Keratinocyte (primary cell): ENCODE measurements around the gene ERG. TPM values are rescaled to one million over a fixed set of nuclear protein-coding genes. Genes with fewer than 3 reads are reported as not detected.
A peak's percentile ranks its signal among the peaks of the same experiment; 100 is the strongest.

ENCODE experiments used
- DNase-seq: peaks from one replicate; pipeline ENCODE4 v3.0.0-alpha.2; 2011; ENCODE audit warnings: low read depth, missing footprints, low spot score
- FAIRE-seq: peaks from 2 replicates; lab custom pipeline; 2011; peaks lifted over from hg19 to GRCh38; lab: Jason Lieb, UNC
- H2AFZ ChIP-seq: 2 replicates; pipeline ENCODE4 v1.6.0; 2012; ENCODE audit warnings: low read length, control low read depth, inconsistent platforms; ENCODE audit not compliant: control insufficient read depth
- H3K27ac ChIP-seq: 2 replicates; pipeline ENCODE4 v1.5.1; 2011; ENCODE audit warnings: low read length; ENCODE audit not compliant: control insufficient read depth, insufficient read depth
- H3K27me3 ChIP-seq: 3 replicates; pipeline ENCODE4 v1.6.0; 2011; ENCODE audit warnings: low read length; ENCODE audit not compliant: control insufficient read depth, insufficient read depth; ENCODE audit errors: extremely low read depth
- H3K36me3 ChIP-seq, 2 experiments: 2 replicates in 1 of 2; 3 replicates in 1 of 2; pipeline ENCODE4 v1.5.1; 2011; ENCODE audit warnings: low read length in 2 of 2, mild to moderate bottlenecking in 1 of 2; ENCODE audit not compliant: control insufficient read depth in 2 of 2, insufficient read depth in 2 of 2; ENCODE audit errors: extremely low read depth in 1 of 2
- H3K4me1 ChIP-seq: 3 replicates; pipeline ENCODE4 v1.5.1; 2011; ENCODE audit warnings: low read length; ENCODE audit not compliant: control insufficient read depth, insufficient read depth; ENCODE audit errors: extremely low read depth
- H3K4me2 ChIP-seq: 3 replicates; pipeline ENCODE4 v1.6.0; 2011; ENCODE audit warnings: low read depth, low read length; ENCODE audit not compliant: control insufficient read depth, insufficient read depth; ENCODE audit errors: extremely low read depth
- H3K4me3 ChIP-seq, 3 experiments: fragments of 200-600 bp in 1 of 3; sonication (generic) in 1 of 3; 2 replicates in 2 of 3; 3 replicates in 1 of 3; pipeline ENCODE4 v1.5.1; 2011 to 2016; ENCODE audit warnings: low read length in 3 of 3, mild to moderate bottlenecking in 3 of 3, control low read depth in 2 of 3, inconsistent platforms in 1 of 3, low read depth in 1 of 3, mixed read lengths in 1 of 3, mixed run types in 1 of 3, moderate library complexity in 1 of 3; ENCODE audit not compliant: control insufficient read depth in 2 of 3, insufficient read depth in 2 of 3; ENCODE audit errors: extremely low read depth in 1 of 3
- H3K79me2 ChIP-seq: 2 replicates; pipeline ENCODE4 v1.6.0; 2012; ENCODE audit warnings: low read length; ENCODE audit not compliant: control insufficient read depth, insufficient read depth
- H3K9ac ChIP-seq: 3 replicates; pipeline ENCODE4 v1.6.0; 2011; ENCODE audit warnings: low read length; ENCODE audit not compliant: control insufficient read depth, insufficient read depth; ENCODE audit errors: extremely low read depth
- H3K9me1 ChIP-seq: 3 replicates; pipeline ENCODE4 v1.6.0; 2011; ENCODE audit warnings: low read length; ENCODE audit not compliant: control insufficient read depth, insufficient read depth; ENCODE audit errors: extremely low read depth
- H3K9me3 ChIP-seq: 2 replicates; pipeline ENCODE4 v1.5.1; 2012; ENCODE audit warnings: low read depth, low read length; ENCODE audit not compliant: control insufficient read depth
- H4K20me1 ChIP-seq: 3 replicates; pipeline ENCODE4 v1.6.0; 2011; ENCODE audit warnings: low read length; ENCODE audit not compliant: control insufficient read depth, insufficient read depth; ENCODE audit errors: extremely low read depth
- CTCF ChIP-seq, 3 experiments: IDR thresholded peaks in 1 of 3; conservative IDR thresholded peaks in 1 of 3; optimal IDR thresholded peaks in 1 of 3; 2 replicates in 2 of 3; 3 replicates in 1 of 3; pipeline versions ENCODE3 to v1.5.1; 2011; ENCODE audit warnings: low read length in 3 of 3, mild to moderate bottlenecking in 3 of 3, moderate library complexity in 2 of 3, control low read depth in 1 of 3, inconsistent platforms in 1 of 3; ENCODE audit not compliant: insufficient read depth in 2 of 3; ENCODE audit errors: extremely low read depth in 1 of 3
- EZH2 ChIP-seq: IDR thresholded peaks from one replicate; pipeline ENCODE4 v1.6.1; 2012; ENCODE audit warnings: inconsistent platforms, mild to moderate bottlenecking, low read length, moderate library complexity
- dilution Hi-C: fragments of 300-500 bp; cut with MboI; formaldehyde crosslinking; loops from one replicate; pipeline ENCODE4 v1.7.0; 2020; ENCODE audit warnings: low sequenced_read_pairs; ENCODE audit not compliant: extremely low pct_ligation_motif_present
- polyA plus RNA-seq, 5 experiments: library from polyadenylated mRNA; depleted of rRNA in 3 of 5; stranded (reverse) in 3 of 5; stranded (forward) in 1 of 5; unstranded in 1 of 5; fragments of >200 nt; gene quantifications; 1 replicate in 1 of 5; 2 replicates in 3 of 5; 3 replicates in 1 of 5; pipeline versions ENCODE4 v1.2.1 to v1.2.3, GENCODE V29; 2011 to 2012; ENCODE audit warnings: missing spikeins in 2 of 5, low read depth in 1 of 5, low replicate concordance in 1 of 5

The ERG gene
- polyA plus RNA-seq, 1 donor (not counting 4 experiments of a cell fraction or from before 2014, with no cell fraction given): 0.08 TPM

DNA sequence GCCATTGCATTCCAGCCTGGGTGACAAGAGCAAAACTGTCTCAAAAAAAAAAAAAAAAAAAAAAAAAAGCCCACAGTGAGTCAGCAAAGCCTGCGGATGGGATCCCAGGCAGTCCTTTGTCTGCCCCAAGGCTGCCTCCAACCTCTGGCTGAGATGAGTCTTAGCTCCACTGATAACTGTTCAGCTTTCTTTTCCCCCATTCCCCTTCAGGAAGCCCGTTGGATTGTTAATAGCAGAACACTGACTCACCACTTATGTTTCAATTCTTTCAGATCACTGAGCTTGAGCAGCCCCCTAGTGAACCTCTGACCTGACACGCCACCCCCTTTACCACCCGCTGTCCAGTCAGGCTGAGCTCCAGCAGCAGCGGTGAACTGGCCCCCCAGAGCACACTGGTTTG lies 57.5 kb downstream of the ERG start:
- dilution Hi-C loops: no loop called here
- Histone ChIP-seq H3K4me3 (no peak overlapping the region), H2AFZ (no peak overlapping the region), H3K36me3 (no peaks in the 10 kb centered on the region), H3K79me2 (no peaks in the 10 kb centered on the region), H3K27me3 (no peaks in the 10 kb centered on the region), H3K9me3 (no peaks in the 10 kb centered on the region), H3K4me2 (no peak overlapping the region), H3K9me1 (no peaks in the 10 kb centered on the region), H4K20me1 (no peaks in the 10 kb centered on the region), H3K27ac (no peak overlapping the region), H3K4me1 (peaks cover 7% of the 10 kb centered on the region), H3K9ac (no peak overlapping the region)
- FAIRE-seq: peak; percentile 49
- TF ChIP-seq EZH2 (no peak), CTCF (optimal IDR thresholded peaks at IDR 0.05 in 1 of 3, IDR thresholded peaks at IDR 0.05 in 1 of 3, conservative IDR thresholded peaks at IDR 0.05 in 1 of 3; ENCODE audit: extremely low read depth in 1 of 3, insufficient read depth in 2 of 3, low read length in 3 of 3) (no peak)
- DNase-seq: peak; percentile 41

DNA sequence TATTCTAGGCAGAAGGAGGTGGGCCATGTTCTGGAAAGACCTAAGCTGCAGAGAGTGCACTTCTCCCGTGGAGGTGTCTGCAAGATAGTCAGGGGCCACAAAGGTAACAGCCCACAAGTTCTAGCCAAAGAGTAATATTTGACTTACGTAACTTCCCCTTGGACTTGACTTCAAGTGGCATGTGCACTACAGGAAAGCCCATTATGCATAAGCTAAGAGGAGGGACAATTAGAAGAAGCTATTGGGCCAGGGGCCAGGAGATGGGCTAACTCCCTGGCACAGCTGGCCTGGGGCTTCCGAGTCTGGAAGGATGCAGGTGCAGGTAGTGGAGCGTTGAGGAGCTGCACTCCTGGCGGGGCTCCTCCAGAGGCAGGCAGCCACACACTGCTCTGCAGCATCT lies 58.3 kb downstream of the ERG start:
- FAIRE-seq: no peak
- H2AFZ ChIP-seq: no peak overlapping the region

More for the DNA sequence above, 58.3 kb downstream of the ERG start:
- no peaks in the 10 kb centered on the region for H3K9me3 ChIP-seq
- TF ChIP-seq EZH2: no peak
- no peak for TF ChIP-seq CTCF (optimal IDR thresholded peaks at IDR 0.05 in 1 of 3, IDR thresholded peaks at IDR 0.05 in 1 of 3, conservative IDR thresholded peaks at IDR 0.05 in 1 of 3; ENCODE audit: extremely low read depth in 1 of 3, insufficient read depth in 2 of 3, low read length in 3 of 3)
- no peak overlapping the region for H3K4me3 ChIP-seq
- no peaks in the 10 kb centered on the region for H4K20me1 ChIP-seq
- no peak overlapping the region for H3K4me2 ChIP-seq
- peaks cover 9% of the 10 kb centered on the region for H3K4me1 ChIP-seq
- H3K27ac ChIP-seq: no peak overlapping the region
- no peaks in the 10 kb centered on the region for H3K27me3 ChIP-seq
- no peaks in the 10 kb centered on the region for H3K9me1 ChIP-seq
- no peak for DNase-seq
- H3K9ac ChIP-seq: no peak overlapping the region
- dilution Hi-C loops: no loop called here
- no peaks in the 10 kb centered on the region for H3K79me2 ChIP-seq
- H3K36me3 ChIP-seq: no peaks in the 10 kb centered on the region
